Measurements from ENCODE around the gene PINK1.

- TF ChIP-seq CTCF (IDR thresholded peaks at IDR 0.05) (no peak), POLR2A (IDR thresholded peaks at IDR 0.05) (no peak)
Observed at GRCh38 chr1:20630729-20631128, 2.5 kb upstream of the PINK1 start.

Data from lower leg skin (tissue), 3 donors.